HepG2 (cell line): ENCODE data around the gene PLD1. TPM values are rescaled to one million over a fixed set of nuclear protein-coding genes. Genes with fewer than 3 reads are reported as not detected.
A peak's percentile ranks its signal among the peaks of the same experiment; 100 is the strongest.

Source experiments
- ARNT2 ChIP-seq: sonication (generic); formaldehyde crosslinking; IDR thresholded peaks from 2 replicates; pipeline ENCODE4 v1.8.0; 2022; ENCODE audit warnings: mild to moderate bottlenecking, low read depth, missing genetic modification reagents, moderate library complexity
- ATF1 ChIP-seq: IDR thresholded peaks from 2 replicates; pipeline ENCODE4 v1.6.1; 2016; ENCODE audit warnings: mild to moderate bottlenecking, control low read depth
- CBX2 ChIP-seq, 2 experiments: fragments of 200-600 bp in 1 of 2; sonication (generic); formaldehyde crosslinking in 1 of 2; IDR thresholded peaks; 2 replicates each; pipeline versions ENCODE4 v1.7.0 to v1.8.1; 2018 to 2022; ENCODE audit warnings: low read depth in 2 of 2, low read length in 1 of 2, mild to moderate bottlenecking in 1 of 2, missing genetic modification reagents in 1 of 2
- ETV5 ChIP-seq: IDR thresholded peaks from 2 replicates; pipeline ENCODE4 v1.6.1; 2018; ENCODE audit warnings: missing biosample characterization, missing genetic modification reagents, inconsistent platforms, borderline replicate concordance
- ETV6 ChIP-seq: sonication (generic); formaldehyde crosslinking; conservative IDR thresholded peaks from 2 replicates; pipeline ENCODE4 v1.4.0; 2020; ENCODE audit warnings: missing genetic modification reagents
- IKZF4 ChIP-seq: sonication (generic); formaldehyde crosslinking; IDR thresholded peaks from 2 replicates; pipeline ENCODE4 v1.5.1; 2020; ENCODE audit warnings: borderline replicate concordance, mild to moderate bottlenecking, low read depth, missing genetic modification reagents; ENCODE audit errors: not compliant biosample characterization
- MAFK ChIP-seq, 2 experiments: IDR thresholded peaks in 1 of 2; conservative IDR thresholded peaks in 1 of 2; 2 replicates each; pipeline ENCODE4 v1.6.1; 2011; ENCODE audit warnings: improper control_type of control experiment in 2 of 2, low read length in 2 of 2
- MIER2 ChIP-seq: IDR thresholded peaks from 2 replicates; pipeline ENCODE4 v1.6.1; 2016; ENCODE audit warnings: missing biosample characterization, missing genetic modification reagents
- NCOA1 ChIP-seq: sonication (generic); formaldehyde crosslinking; IDR thresholded peaks from 2 replicates; pipeline ENCODE4 v1.9.0; 2021; ENCODE audit warnings: missing genetic modification reagents
- PITX1 ChIP-seq: sonication (generic); formaldehyde crosslinking; IDR thresholded peaks from 2 replicates; pipeline ENCODE4 v1.5.1; 2020; ENCODE audit warnings: mild to moderate bottlenecking, missing genetic modification reagents
- PTBP1 ChIP-seq: fragments of 200-400 bp; formaldehyde crosslinking; IDR thresholded peaks from 2 replicates; pipeline ENCODE4 v1.6.1; 2018; ENCODE audit warnings: low read length, low read depth; ENCODE audit not compliant: poor library complexity, severe bottlenecking
- TCF12 ChIP-seq, 2 experiments: fragments of 450-650 bp in 1 of 2; sonication (generic) in 1 of 2; formaldehyde crosslinking in 1 of 2; IDR thresholded peaks; 2 replicates each; pipeline versions ENCODE4 v1.6.1 to v1.8.0; 2017 to 2022; ENCODE audit warnings: antibody characterized with exemption in 1 of 2, mild to moderate bottlenecking in 1 of 2, missing genetic modification reagents in 1 of 2, moderate library complexity in 1 of 2
- YEATS2 ChIP-seq: sonication (generic); formaldehyde crosslinking; IDR thresholded peaks from 2 replicates; pipeline ENCODE4 v1.4.0; 2020; ENCODE audit warnings: missing genetic modification reagents, borderline replicate concordance
- ZFP90 ChIP-seq: sonication (generic); formaldehyde crosslinking; IDR thresholded peaks from 2 replicates; pipeline ENCODE4 v1.8.0; 2022; ENCODE audit warnings: missing genetic modification reagents, mild to moderate bottlenecking, inconsistent platforms, borderline replicate concordance
- ZNF12 ChIP-seq: sonication (generic); formaldehyde crosslinking; IDR thresholded peaks from 2 replicates; pipeline ENCODE4 v1.5.0; 2020; ENCODE audit warnings: missing genetic modification reagents
- ZNF3 ChIP-seq: IDR thresholded peaks from 2 replicates; pipeline ENCODE4 v1.7.0; 2017; ENCODE audit warnings: inconsistent platforms
- ZNF333 ChIP-seq: sonication (generic); formaldehyde crosslinking; IDR thresholded peaks from 2 replicates; pipeline ENCODE4 v1.4.0; 2020; ENCODE audit warnings: mild to moderate bottlenecking, missing genetic modification reagents, borderline replicate concordance
- ZNF343 ChIP-seq: sonication (generic); formaldehyde crosslinking; IDR thresholded peaks from 2 replicates; pipeline ENCODE4 v1.4.0; 2020; ENCODE audit warnings: mild to moderate bottlenecking, missing genetic modification reagents
- ZNF501 ChIP-seq: sonication (generic); formaldehyde crosslinking; IDR thresholded peaks from 2 replicates; pipeline ENCODE4 v1.5.1; 2020; ENCODE audit warnings: mild to moderate bottlenecking, moderate library complexity, missing genetic modification reagents
- ZNF530 ChIP-seq: sonication (generic); formaldehyde crosslinking; IDR thresholded peaks from 2 replicates; pipeline ENCODE4 v1.5.0; 2020; ENCODE audit warnings: low read depth, mild to moderate bottlenecking, missing genetic modification reagents
- ZNF776 ChIP-seq: sonication (generic); formaldehyde crosslinking; IDR thresholded peaks from 2 replicates; pipeline ENCODE4 v1.4.0; 2020; ENCODE audit warnings: mild to moderate bottlenecking, missing genetic modification reagents
- ZZZ3 ChIP-seq: sonication (generic); formaldehyde crosslinking; IDR thresholded peaks from 2 replicates; pipeline ENCODE4 v1.4.0; 2020; ENCODE audit warnings: missing genetic modification reagents, mild to moderate bottlenecking, borderline replicate concordance
- polyA plus RNA-seq, 8 experiments: library from polyadenylated mRNA; depleted of rRNA in 3 of 8; stranded (reverse) in 7 of 8; unstranded in 1 of 8; fragments of >200 nt; fragmentation: Illumina TruSeq in 4 of 8; extraction: Trizol in 4 of 8; gene quantifications; 2 replicates each; pipeline versions ENCODE4 v1.2.1 to v1.2.3, GENCODE V29; 2011 to 2016; ENCODE audit warnings: low read depth in 4 of 8, missing spikeins in 1 of 8, mixed read lengths in 1 of 8; ENCODE audit not compliant: insufficient read depth in 1 of 8
- total RNA-seq, 5 experiments: library from RNA; depleted of rRNA; stranded (reverse); fragments of >200 nt; fragmentation: Illumina TruSeq; extraction: Trizol; gene quantifications; 2 replicates each; pipeline ENCODE4 v1.2.3, GENCODE V29; 2016; ENCODE audit warnings: low read depth in 1 of 5
- TF ChIP-seq, protein P1 (sequence below): sonication (generic); formaldehyde crosslinking; IDR thresholded peaks from 2 replicates; pipeline ENCODE4 v1.4.0; 2020; ENCODE audit warnings: missing genetic modification reagents
- TF ChIP-seq, protein P2 (sequence below): sonication (generic); formaldehyde crosslinking; IDR thresholded peaks from 2 replicates; pipeline ENCODE4 v1.8.1; 2023; ENCODE audit warnings: mild to moderate bottlenecking, missing genetic modification reagents
- TF ChIP-seq, protein P3 (sequence below): sonication (generic); formaldehyde crosslinking; IDR thresholded peaks from 2 replicates; pipeline ENCODE4 v1.4.0; 2020; ENCODE audit warnings: mild to moderate bottlenecking, missing genetic modification reagents
- TF ChIP-seq, protein P4 (sequence below): sonication (generic); formaldehyde crosslinking; IDR thresholded peaks from 2 replicates; pipeline ENCODE4 v1.4.0; 2020; ENCODE audit warnings: mild to moderate bottlenecking, missing genetic modification reagents

PLD1 gene
- total and polyA plus RNA-seq, 2 of the 13 experiments (the other 11 are each of a cell fraction or from before 2014, with no cell fraction given), result 27.1 to 59.4 TPM

DNA sequence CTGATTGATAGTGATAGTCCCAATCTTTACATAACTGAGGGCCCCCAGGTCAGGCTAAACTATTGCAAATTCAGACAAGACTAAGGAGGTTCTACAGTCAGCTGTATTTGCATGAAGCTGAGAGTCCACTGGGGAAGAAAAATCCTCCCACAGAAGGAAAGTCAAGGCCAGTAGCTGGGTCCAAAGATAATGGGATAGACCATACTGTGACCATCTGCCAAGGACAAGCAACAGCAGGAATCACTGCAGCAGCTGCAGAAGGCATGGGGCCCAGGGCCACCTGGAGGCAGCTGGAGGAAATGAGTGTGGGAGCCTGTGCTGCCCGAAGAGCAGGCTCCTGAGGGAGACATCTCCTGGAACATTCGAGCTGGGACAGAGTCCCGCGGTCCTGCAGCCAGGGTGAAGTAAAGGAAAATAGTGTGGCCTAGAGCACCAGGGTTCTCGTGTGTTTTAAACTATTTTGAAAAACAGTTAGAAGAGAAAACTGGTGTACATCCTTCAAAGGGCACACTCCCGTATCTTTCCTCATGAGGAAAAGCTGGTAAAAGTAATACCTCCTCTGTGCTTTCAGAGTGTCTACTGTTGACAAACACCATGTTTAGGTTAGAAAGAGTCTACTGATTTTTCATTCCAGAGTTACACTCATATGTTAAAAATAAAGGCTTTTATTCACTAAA lies 19.7 kb upstream of the PLD1 start (continued):
- TF ChIP-seq ETV5 (CRISPR knock-in tag) (peak; percentile 50; the same call in 1 of the 2 replicates), ZNF501 (CRISPR knock-in tag) (peak; percentile 85), CBX2 (IDR thresholded peaks at IDR 0.05; ENCODE audit: low read depth, low read length) (no peak), CBX2 (CRISPR knock-in tag; IDR thresholded peaks at IDR 0.05; ENCODE audit: low read depth) (no peak), ETV6 (CRISPR knock-in tag) (no peak), IKZF4 (CRISPR knock-in tag) (no peak), ZNF333 (CRISPR knock-in tag) (no peak), ZNF776 (CRISPR knock-in tag) (no peak), ZFP90 (no peak), ZZZ3 (CRISPR knock-in tag) (no peak), ZNF343 (no peak), PITX1 (CRISPR knock-in tag) (peak; percentile 65; the same call in 1 of the 2 replicates), TCF12 (IDR thresholded peaks at IDR 0.05) (no peak), TCF12 (CRISPR knock-in tag; IDR thresholded peaks at IDR 0.05) (no peak), ZNF12 (CRISPR knock-in tag) (peak; percentile 53; the same call in 1 of the 2 replicates), NCOA1 (CRISPR knock-in tag) (peak; percentile 61; the same call in 1 of the 2 replicates), PTBP1 (no peak), MAFK (conservative IDR thresholded peaks at IDR 0.05 in 1 of 2, IDR thresholded peaks at IDR 0.05 in 1 of 2; ENCODE audit: low read length in 2 of 2) (no peak), YEATS2 (CRISPR knock-in tag) (peak; percentile 45; the same call in 1 of the 2 replicates), ATF1 (CRISPR knock-in tag) (no peak), ZNF530 (CRISPR knock-in tag) (no peak), ARNT2 (CRISPR knock-in tag) (0 out of 2 replicates have a peak, but pooled peaks have one; percentile 35), ZNF3 (CRISPR knock-in tag) (no peak), MIER2 (peak; percentile 72; the same call in 1 of the 2 replicates)
- TF ChIP-seq, protein P1, sequence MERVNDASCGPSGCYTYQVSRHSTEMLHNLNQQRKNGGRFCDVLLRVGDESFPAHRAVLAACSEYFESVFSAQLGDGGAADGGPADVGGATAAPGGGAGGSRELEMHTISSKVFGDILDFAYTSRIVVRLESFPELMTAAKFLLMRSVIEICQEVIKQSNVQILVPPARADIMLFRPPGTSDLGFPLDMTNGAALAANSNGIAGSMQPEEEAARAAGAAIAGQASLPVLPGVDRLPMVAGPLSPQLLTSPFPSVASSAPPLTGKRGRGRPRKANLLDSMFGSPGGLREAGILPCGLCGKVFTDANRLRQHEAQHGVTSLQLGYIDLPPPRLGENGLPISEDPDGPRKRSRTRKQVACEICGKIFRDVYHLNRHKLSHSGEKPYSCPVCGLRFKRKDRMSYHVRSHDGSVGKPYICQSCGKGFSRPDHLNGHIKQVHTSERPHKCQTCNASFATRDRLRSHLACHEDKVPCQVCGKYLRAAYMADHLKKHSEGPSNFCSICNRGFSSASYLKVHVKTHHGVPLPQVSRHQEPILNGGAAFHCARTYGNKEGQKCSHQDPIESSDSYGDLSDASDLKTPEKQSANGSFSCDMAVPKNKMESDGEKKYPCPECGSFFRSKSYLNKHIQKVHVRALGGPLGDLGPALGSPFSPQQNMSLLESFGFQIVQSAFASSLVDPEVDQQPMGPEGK (CRISPR knock-in tag), result peak; percentile 23; the same call in 1 of the 2 replicates
- TF ChIP-seq, protein P2, sequence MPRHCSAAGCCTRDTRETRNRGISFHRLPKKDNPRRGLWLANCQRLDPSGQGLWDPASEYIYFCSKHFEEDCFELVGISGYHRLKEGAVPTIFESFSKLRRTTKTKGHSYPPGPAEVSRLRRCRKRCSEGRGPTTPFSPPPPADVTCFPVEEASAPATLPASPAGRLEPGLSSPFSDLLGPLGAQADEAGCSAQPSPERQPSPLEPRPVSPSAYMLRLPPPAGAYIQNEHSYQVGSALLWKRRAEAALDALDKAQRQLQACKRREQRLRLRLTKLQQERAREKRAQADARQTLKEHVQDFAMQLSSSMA (CRISPR knock-in tag), result no peak
- TF ChIP-seq, protein P3, sequence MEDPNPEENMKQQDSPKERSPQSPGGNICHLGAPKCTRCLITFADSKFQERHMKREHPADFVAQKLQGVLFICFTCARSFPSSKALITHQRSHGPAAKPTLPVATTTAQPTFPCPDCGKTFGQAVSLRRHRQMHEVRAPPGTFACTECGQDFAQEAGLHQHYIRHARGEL, result no peak
- TF ChIP-seq, protein P4, sequence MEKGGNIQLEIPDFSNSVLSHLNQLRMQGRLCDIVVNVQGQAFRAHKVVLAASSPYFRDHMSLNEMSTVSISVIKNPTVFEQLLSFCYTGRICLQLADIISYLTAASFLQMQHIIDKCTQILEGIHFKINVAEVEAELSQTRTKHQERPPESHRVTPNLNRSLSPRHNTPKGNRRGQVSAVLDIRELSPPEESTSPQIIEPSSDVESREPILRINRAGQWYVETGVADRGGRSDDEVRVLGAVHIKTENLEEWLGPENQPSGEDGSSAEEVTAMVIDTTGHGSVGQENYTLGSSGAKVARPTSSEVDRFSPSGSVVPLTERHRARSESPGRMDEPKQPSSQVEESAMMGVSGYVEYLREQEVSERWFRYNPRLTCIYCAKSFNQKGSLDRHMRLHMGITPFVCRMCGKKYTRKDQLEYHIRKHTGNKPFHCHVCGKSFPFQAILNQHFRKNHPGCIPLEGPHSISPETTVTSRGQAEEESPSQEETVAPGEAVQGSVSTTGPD (CRISPR knock-in tag), result no peak
